GM18861 (cell line): ENCODE measurements around the gene CD248.
"Not testable (repeated sequence)": the region's sequence is repeated elsewhere in the genome, so short reads cannot be mapped to it uniquely, and the experiment has no call there.

Experiments used
- ATAC-seq: cut with Tn5 transposase; IDR thresholded peaks from one replicate; pipeline ENCODE4 v1.9.1; 2021; ENCODE audit not compliant: unreplicated experiment

Gene CD248

GRCh38 chr11:66316849-66317251 lies at the start of gene CD248:
CD248 (minus strand) TSS chr11:66317044; CDS start chr11:66317027, 17 bp downstream.
- ATAC-seq: no peak

GRCh38 chr11:66365711-66366619 lies 49.1 kb upstream of the CD248 start:
- no peak for ATAC-seq

GRCh38 chr11:66365166-66365565 lies 48.3 kb upstream of the CD248 start:
- ATAC-seq: no peak

- no peak for ATAC-seq
Measured at GRCh38 chr11:66363805-66364535, 47.1 kb upstream of the CD248 start.

GRCh38 chr11:66363187-66363601 lies 46.4 kb upstream of the CD248 start:
- ATAC-seq: no peak

- no peak for ATAC-seq
Measured at GRCh38 chr11:66362481-66363147, 45.8 kb upstream of the CD248 start.

GRCh38 chr11:66361502-66361941 lies 44.7 kb upstream of the CD248 start:
- ATAC-seq: no peak

GRCh38 chr11:66360406-66361073 lies 43.7 kb upstream of the CD248 start:
- no peak for ATAC-seq

- no peak for ATAC-seq
Measured at GRCh38 chr11:66359662-66360087, 42.8 kb upstream of the CD248 start.

- not testable (repeated sequence) for ATAC-seq
Measured at GRCh38 chr11:66350560-66351235, 33.9 kb upstream of the CD248 start.

- no peak for ATAC-seq
Measured at GRCh38 chr11:66349084-66349386, 32.2 kb upstream of the CD248 start.

GRCh38 chr11:66347425-66348276 lies 30.8 kb upstream of the CD248 start, which contains the start of gene B4GAT1:
B4GAT1 (minus strand) TSS chr11:66347629; CDS start chr11:66347545, 84 bp downstream.
- no peak for ATAC-seq

GRCh38 chr11:66346476-66347424 lies 29.9 kb upstream of the CD248 start:
- ATAC-seq: no peak

GRCh38 chr11:66345316-66345649 lies 28.4 kb upstream of the CD248 start:
- peak; percentile 7 for ATAC-seq

- peak; percentile 47 for ATAC-seq
Measured at GRCh38 chr11:66344550-66345315, 27.9 kb upstream of the CD248 start, which contains the start of gene BRMS1. BRMS1 (minus strand) TSS chr11:66345104; CDS start chr11:66342234, 2,870 bp downstream.

GRCh38 chr11:66343176-66343575 lies 26.3 kb upstream of the CD248 start:
- ATAC-seq: no peak

- ATAC-seq: no peak
Measured at GRCh38 chr11:66341502-66342126, 24.8 kb upstream of the CD248 start.
